Measurements from ENCODE around the gene ZNF407.
"Not testable (repeated sequence)": the region's sequence is repeated elsewhere in the genome, so short reads cannot be mapped to it uniquely, and the experiment has no call there.

The ZNF407 gene

GRCh38 chr18:74597662-74598349 lies at the start of gene ZNF407:
TSS of gene ZNF407 (plus strand) at chr18:74597870. CDS start at chr18:74631020, 33,150 bp downstream.
- peak; percentile 92 for DNase-seq

- no peak for DNase-seq
Observed at GRCh38 chr18:74549591-74550104, 48.0 kb upstream of the ZNF407 start.

DNA sequence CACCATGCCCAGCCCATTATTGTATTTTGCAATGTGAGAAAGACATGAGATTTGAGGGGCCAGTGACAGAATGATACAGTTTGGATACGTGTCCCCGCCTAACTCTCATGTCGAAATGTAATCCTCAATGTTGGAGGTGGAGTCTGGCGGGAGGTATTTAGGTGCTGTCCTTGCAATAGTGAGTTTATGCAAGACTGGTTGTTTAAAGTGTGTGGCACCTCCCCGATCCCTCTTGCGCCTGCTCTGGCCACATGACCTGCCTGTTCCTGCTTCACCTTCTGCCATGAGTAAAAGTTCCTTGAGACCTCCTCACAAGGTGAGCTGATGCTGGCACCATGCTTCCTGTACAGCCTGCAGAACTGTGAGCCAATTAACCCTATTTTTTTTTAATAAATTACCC lies 46.8 kb upstream of the ZNF407 start:
- no peak for DNase-seq

DNA sequence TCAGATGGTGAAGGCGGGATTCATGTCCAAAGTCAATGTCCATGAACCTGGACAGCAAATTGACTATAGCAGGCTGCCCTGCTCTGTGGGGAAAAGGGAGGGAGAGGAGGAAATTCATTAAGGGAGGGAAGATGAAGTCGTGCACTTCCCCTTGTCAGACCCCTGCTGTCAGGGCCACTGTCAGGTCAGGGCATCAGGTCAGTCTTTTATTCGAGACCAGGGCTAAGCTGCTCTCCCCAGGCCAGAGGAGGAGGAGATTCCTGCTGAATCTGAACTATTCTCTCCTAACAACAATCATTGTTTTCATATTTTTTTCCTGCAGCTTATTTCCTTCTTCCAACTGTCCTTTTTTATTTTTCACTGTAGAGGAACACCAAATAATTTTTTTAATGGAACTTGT lies 46.2 kb upstream of the ZNF407 start:
- no peak for DNase-seq

- DNase-seq, result peak; percentile 77
Observed at GRCh38 chr18:74551936-74552555, 45.6 kb upstream of the ZNF407 start.

DNA sequence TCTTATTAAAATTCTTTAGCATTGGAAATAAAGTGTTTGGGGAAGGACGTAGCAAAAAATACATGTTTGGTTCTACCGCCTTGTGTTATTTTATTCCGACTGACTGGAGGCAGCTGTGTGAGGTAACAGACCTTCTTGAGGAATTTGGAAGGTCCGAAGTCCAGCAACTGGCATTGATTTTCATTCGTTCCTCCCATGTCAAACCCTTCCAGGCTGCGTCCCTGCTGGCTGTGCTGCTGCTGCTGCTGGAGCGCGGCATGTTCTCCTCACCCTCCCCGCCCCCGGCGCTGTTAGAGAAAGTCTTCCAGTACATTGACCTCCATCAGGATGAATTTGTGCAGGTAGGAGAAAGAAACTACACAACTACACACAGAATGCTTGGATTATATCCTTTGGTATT lies 41.5 kb upstream of the ZNF407 start:
- no peak for DNase-seq

DNA sequence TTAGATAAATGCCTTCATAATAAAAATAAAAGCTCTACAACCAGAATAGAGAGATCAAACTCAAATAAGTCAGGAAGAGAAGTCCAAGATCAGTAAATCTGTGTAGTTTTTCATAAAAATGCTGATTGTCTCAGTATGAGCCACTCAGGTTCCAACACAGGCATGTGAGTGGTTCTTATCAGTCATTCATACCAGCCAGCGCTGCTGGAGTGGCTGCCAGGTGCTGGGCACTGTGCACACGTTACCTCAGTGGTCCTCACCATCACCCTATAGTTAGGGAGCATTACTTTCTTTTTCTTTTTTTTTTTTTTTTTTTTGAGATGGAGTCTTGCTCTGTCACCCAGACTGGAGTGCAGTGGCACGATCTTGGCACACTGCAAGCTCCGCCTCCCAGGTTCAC lies 39.6 kb upstream of the ZNF407 start:
- DNase-seq, result no peak

- DNase-seq, result no peak
Observed at GRCh38 chr18:74562131-74562730, 35.4 kb upstream of the ZNF407 start.

GRCh38 chr18:74562775-74563174 lies 34.9 kb upstream of the ZNF407 start:
- DNase-seq, result no peak

DNA sequence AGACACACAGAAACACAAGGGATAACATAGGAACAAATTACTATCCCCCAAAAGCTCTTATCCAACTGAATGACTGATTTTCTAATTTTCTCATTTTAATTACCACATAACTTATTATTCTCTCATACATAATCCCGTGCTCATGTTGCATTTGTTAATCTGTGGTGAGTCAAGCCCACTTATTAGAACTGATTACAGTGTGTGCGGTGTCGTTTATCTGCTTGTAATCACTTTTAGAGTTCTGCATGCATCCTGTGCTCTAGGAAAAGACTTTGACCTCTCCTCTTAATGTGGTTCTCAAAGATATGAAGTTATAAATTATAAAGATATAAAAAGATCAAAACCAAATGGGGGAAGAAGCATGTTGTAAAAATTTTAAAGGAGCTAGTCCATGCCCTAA lies 33.7 kb upstream of the ZNF407 start:
- no peak for DNase-seq

- DNase-seq, result not testable (repeated sequence)
Observed at GRCh38 chr18:74565164-74565563, 32.5 kb upstream of the ZNF407 start.

DNA sequence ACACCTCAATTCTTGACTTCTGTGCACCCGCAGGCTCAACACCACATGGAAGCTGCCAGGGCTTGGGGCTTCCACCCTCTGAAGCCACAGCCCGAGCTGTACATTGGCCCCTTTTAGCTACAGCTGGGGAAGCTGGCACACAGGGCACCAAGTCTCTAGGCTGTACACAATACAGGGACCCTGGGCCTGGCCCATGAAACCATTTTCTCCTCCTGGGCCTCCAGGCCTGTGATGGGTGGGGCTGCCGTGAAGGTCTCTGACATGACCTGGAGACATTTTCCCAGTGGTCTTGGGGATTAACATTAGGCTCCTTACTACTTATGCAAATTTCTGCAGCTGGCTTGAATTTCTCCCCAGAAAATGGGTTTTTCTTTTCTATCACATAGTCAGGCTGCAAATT lies 31.7 kb upstream of the ZNF407 start:
- DNase-seq, result not testable (repeated sequence)

GRCh38 chr18:74567822-74568221 lies 29.8 kb upstream of the ZNF407 start:
- DNase-seq, result no peak

DNA sequence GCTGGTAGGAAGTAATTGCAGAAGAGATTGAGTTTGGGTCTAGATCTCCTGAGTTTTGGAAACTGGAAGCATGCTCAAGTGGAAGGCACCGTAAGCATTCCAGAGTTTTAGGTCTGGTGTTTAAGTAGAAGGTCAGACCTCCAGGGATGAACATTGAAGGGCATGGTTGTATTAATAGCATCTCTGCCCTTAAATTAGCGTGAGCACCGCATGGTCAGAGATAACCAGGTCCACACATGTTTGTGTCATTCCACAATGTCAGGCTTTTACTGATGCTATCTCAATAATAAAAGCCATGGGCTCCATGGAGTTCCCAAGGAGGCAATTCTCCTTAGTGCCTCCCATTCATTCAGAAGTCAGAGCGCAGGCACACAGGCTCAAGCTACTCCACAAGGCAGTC lies 28.3 kb upstream of the ZNF407 start:
- no peak for DNase-seq

DNA sequence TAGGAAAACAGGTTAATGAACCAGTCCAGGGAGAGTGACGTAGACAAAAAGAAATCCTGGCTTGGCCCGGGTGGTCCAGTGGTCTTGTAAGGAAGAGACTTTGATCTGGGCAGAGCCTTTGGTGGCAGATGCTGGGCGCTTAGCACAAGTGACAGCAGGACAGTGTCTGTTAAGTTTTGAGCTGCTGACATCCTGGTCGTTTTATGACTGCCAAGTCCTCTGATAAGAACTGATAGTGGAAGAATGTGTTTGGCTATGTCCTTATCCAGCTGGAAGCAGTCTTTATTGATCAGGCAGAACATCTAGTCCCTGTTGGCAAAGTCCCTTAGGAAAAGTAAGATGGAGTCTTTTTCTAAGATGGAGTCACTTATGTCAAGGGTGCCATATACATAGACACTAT lies 27.4 kb upstream of the ZNF407 start:
- no peak for DNase-seq

DNA sequence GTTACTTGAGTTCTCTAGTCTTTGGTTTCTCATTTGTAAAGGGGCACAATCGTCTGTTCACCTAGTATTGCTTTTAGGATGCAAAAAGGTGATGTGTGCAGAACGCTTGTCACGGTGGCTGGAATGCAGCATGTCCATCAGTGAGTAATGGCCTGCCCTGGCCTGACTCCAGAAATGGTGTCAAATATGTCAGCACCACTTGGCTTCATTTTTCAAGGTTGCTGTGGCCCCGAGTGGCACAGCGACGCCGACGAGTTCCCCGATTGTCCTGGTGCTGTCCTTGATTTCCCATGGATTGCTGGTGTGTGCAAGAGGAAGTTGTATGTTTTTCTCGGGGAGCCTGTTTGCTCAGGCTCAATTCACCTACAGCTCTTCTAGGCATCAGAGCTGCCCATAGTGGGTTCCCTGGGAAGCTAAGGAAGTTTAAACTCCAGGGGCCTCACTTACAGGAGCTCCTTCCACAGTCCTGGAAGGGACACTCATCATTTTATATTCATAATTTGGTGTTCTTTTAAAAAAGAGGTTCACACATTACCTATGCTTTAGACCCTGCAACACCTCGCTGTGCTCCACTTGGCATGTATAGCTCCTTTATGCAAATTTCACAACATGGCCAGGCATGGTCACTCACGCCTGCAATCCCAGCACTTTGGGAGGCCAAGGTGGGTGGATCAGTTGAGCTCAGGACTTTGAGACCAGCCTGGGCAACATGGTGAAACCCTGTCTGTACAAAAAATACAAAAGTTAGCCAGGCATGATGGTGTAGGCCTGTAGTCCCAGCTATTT lies 25.6 kb upstream of the ZNF407 start:
- DNase-seq, result no peak

DNA sequence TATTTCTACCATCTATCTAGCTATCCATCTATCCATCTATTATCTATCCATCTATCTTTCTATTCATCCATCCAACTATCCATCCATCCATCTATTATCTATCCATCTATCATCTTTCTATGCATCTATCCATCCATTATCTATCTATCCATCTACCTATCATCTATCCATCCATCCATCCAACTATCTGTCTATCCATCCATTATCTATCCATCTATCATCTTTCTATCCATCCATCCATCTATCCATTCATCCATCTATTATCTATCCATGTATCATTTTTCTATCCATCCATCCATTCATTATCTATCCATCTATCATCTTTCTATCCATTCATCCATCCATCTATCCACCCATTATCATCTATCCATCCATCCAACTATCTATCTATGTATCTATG lies 24.6 kb upstream of the ZNF407 start:
- DNase-seq, result no peak

DNA sequence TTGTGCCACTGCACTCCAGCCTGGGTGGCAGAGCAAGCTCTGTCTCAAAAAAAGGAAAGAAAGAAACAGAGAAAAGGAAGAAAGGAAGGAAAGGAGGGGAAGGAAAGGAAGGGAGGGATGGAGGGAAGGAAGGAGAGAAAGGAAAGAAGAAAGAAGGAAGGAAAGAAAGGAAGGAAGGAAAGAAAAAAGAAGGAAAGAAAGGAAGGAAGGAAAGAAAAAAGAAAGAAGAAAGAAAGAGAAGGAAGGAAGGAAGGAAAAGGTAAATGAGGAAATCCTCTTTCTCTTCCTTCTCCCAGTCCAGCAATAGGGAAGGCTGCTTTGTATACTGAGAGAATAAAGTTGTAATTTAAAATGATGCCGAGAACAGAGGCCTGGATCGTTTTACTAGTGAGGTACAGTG lies 22.8 kb upstream of the ZNF407 start:
- DNase-seq, result no peak

- DNase-seq, result no peak
Observed at GRCh38 chr18:74577019-74577418, 20.7 kb upstream of the ZNF407 start.

DNA sequence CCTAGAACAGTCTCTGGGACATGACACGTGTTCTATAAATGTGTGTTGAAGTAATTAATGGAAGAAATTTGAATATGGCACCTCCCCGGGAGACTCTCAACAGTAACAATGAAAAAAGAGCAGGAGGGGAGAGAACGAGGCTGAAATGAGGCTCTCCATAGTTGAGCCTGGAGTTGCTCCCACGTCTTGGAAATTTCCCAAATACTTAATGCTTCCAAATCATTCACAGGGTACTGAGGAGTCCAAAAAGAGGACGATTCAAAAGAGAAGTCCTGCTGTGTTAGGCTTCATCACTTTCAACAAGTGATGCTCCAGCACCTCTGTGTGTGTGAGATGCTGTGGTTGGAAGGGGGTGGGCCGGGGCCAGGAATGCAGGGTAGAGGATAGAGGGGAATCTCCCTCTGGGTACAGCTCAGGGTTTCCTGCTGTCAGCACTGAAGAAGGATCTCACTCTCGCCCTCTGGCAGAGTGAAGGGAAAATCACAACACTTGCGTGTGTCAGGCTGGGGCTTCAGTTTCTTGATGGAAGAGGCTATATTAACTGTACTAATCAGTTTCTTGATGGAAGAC lies 18.1 kb upstream of the ZNF407 start:
- DNase-seq, result no peak

DNA sequence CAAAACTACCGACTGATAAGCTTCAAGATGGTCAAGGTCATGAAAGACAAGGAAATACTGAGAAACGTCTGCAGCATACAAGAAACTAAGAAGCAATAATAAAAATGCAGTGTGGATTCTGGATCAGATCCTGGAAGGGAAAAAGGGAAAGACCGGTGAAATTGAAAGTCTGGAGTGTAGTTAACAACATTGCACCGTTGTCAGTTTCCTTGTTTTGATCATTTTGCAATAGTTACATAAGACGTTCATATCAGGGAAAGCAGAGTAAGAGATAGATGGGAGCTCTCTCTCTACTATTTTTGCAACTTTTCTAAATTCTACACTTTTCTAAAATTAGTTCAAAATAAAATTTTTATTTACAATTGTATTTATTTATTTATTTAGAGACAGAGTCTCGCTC lies 15.0 kb upstream of the ZNF407 start:
- DNase-seq, result no peak

GRCh38 chr18:74587441-74587840 lies 10.2 kb upstream of the ZNF407 start:
- no peak for DNase-seq

GRCh38 chr18:74589021-74589420 lies 8.6 kb upstream of the ZNF407 start:
- DNase-seq, result peak; percentile 29
